Measurements from ENCODE around the gene TBC1D16.
"Not testable (repeated sequence)": the region's sequence is repeated elsewhere in the genome, so short reads cannot be mapped to it uniquely, and the experiment has no call there.

Gene TBC1D16

DNA sequence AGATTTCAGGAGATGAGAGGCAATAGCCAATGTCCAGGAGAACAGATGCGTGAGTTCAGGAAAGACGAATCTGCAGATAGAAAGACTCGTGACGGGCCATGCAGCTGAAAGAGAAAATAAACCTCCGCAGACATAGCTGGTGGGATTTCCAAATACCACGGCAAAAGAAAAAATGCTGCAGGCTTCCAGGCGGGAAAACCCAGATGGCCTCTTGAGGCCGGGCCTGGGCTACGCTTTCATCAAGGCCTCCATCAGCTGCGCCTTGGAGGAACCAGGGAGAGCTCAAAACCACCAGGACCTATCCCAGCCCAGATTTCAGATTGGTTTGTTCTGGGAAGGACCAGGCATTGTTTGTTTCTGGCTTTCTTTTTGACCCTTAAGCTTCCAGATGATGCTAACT lies 17.4 kb upstream of the TBC1D16 start:
- no peak for DNase-seq (ENCODE audit: low spot score)

DNA sequence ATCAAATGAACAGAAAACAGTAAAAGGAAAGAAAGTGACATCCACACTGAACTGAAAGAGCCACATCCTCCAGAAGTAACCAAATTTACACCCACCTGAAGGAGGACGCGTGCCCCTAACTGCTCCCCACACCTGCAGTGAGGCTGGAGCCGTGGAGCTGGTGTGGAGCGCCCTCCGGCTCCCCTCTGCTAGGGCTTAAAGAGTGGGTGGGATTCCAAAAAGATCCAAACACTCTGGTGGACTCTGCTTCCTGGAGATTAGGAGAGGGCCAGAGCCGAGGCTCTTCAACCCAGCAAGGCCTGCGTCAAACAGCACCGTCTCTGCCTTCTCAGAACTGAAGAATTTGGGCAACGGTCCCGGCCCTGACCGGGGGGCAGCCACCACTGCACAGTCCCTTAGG lies 16.0 kb upstream of the TBC1D16 start:
- DNase-seq (ENCODE audit: low spot score), result no peak

DNA sequence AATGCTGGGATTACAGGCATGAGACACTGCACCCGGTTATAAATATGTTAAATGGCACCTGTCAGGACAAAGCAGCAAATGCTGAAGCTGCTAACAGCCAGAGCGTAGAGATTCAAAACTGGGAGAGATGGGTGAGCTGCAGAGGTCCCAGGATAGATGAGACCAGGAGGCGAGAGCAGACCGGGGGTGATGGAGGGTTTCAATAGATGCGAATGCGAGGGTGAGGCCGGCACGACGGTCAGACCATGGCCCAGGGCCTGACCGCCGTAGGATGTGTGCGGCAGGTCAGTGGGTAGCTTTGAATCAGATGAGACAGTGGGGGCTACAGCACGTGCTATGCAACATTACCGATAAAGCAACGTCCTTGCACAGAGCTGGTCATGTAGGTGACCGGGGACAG lies 15.0 kb upstream of the TBC1D16 start:
- DNase-seq (ENCODE audit: low spot score), result no peak

DNA sequence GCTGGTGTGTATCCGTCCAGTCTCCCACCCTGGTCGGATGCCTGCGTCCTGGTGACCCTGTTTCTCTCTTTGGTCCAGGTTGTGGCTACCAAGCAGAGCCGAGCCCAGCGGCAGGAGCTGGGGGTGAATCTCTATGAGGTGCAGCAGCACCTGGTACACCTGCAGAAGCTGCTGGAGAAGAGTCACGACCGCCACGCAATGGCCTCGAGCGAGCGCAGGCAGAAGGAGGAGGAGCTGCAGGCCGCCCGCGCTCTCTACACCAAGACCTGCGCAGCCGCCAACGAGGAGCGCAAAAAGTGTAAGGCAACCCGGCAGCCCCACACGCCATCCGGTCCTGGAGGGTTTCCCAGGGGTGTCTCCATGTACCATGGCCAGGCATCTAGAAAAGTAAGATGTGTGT lies 14.3 kb upstream of the TBC1D16 start:
- DNase-seq (ENCODE audit: low spot score), result no peak

DNA sequence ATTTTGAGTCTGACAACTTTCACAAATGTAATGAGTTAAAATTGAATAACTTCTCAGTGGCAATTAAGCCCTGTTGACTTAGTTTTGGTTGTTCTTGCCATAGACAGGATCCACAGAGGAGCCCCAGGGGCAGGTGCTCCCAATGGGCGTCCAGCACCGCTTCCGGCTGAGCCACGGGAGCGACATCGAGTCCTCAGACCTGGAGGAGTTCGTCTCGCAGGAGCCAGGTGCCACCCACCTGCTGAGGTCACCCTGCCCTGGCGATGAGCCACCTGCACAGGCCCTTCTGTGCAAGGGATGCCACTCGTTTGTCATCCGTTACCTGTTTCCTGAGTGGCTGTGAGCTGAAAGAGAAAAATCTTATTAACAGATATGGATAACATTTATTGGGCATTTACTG lies 11.5 kb upstream of the TBC1D16 start:
- DNase-seq (ENCODE audit: low spot score), result no peak

DNA sequence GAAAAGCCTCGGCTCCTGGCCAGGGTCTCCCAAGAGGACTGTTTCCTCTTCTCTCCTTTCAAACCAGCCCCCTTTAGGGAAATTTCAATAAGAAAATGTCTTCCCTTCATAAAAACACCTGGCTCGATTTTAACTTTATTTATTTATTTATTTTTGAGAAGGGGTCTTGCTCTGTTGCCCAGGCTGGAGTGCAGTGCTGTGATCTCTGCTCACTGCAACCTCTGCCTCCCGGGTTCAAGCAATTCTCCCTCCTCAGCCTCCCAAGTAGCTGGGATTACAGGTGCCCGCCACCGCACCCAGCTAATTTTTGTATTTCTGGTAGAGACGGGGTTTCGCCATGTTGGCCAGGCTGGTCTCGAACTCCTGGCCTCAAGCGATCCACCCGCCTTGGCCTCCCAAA lies 11.0 kb upstream of the TBC1D16 start:
- DNase-seq (ENCODE audit: low spot score), result not testable (repeated sequence)

DNA sequence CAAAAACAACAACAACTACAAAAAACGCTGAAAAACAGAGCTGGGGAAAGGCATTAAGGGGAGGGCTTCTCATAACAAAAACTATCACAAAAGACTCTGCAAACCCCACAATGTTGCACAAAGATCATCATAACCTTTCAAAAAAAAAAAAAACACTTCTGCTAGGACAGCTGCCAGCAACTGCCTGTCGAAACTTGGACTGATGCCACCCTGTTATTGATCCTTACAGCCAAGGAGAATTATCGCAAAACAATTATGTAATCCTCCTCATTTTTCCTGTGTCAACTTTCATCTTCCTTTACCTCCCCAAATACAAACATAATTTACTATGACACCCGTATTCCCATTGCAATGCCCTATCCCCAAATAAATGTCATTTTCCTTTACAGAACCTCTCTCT lies 10.0 kb upstream of the TBC1D16 start:
- DNase-seq (ENCODE audit: low spot score), result no peak

DNA sequence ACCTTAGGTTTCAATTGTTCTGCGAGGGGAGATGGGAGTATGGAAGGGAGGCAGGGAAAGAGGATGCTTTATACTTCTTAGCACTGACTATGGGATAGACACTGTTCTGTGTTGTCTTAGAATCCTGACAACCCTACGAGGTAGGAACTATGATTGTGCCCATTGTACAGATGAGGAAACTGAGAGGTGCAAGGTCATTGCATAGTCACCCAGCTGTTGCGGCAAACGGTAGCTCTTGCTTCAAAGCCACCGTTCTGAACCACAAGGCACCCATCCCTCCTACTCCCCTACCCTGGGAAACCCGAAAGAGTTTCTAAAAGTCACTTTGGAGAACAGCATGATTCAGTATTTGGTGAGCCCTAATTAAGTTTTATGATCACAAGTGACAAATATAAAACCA lies 8.3 kb upstream of the TBC1D16 start:
- no peak for DNase-seq (ENCODE audit: low spot score)

DNA sequence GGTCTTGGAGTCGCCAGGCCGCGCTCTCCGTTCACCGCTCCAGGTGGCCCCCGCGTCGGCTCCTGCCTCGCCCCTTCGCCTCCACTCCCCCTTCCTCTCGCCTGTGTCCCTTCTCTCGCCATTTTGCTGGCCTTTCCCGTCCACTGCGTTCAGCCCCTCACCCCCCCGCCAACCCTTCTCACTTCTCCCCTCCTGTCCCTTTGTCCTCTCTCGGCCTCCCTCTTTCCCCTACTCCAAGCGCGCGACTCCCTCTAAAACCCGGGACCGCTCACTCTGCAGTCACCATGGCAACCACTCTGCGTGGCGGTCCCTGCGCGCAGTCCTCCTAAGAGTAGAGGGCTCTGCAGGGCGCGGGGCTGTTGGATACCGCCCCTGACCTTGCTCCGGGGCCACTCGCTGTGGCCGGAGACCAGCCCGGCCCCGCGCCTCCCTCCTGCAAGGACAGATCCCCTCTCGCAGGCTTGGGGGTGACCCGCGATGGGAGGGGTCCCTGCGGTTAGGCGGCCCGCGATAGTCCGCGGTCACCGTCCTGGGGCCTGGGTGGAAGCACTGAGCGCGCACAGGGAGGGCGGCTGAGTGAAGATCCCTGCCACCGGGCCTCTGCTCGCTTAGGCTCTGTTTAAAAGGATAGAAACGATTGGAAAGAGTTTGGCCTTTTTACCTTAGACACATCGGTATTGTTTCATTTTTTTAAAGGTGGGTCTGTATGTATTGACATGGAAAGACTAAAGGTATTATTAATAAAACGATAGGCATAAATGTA lies 1.2 kb upstream of the TBC1D16 start:
- peak; percentile 31 for DNase-seq (ENCODE audit: low spot score)

DNA sequence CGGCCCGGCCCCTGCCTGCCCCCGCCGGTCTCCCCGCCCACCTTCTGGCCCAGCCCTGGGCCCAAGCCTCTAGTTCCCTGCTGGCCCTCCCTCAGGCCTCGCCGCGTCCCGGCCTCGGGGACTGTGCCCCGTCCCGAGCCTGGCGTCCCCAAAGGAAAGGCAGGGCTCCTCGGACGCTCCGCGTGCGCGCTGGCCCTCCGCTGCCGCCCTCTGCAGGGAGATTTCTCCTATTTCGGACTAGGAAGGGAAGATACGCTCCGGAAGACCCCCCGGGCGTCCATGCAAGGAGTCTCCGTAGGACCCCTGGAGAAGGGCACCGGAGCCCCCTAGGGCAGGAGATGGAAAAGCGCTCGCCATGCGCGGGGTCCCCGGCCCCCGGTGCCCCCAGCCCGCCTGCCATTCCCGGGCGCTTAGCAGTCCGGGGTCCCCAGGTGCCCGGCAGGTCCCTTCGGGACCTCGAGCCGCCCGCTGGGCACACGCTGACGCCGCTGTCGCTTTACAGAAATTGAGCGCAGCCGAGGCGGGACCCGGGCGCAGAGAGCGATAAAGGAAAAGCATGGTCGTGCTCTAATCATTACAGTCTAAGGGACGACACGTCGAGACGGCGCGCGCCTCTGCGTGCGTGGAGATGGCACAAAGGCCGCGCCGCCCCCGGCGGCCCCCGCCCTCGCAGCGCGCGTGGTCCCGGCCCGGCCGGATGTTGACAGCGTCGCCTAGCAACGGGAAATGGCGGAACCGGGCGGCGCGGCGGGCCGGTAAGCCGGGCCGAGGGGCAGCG lies 454 bp upstream of the TBC1D16 start, which contains the start of gene CCDC40:
Gene CCDC40 (plus strand): TSS at position 706 of the 778 bp plus-strand sequence. CDS start 21 bp downstream, at position 727.
- peak; percentile 92 for DNase-seq (ENCODE audit: low spot score)

DNA sequence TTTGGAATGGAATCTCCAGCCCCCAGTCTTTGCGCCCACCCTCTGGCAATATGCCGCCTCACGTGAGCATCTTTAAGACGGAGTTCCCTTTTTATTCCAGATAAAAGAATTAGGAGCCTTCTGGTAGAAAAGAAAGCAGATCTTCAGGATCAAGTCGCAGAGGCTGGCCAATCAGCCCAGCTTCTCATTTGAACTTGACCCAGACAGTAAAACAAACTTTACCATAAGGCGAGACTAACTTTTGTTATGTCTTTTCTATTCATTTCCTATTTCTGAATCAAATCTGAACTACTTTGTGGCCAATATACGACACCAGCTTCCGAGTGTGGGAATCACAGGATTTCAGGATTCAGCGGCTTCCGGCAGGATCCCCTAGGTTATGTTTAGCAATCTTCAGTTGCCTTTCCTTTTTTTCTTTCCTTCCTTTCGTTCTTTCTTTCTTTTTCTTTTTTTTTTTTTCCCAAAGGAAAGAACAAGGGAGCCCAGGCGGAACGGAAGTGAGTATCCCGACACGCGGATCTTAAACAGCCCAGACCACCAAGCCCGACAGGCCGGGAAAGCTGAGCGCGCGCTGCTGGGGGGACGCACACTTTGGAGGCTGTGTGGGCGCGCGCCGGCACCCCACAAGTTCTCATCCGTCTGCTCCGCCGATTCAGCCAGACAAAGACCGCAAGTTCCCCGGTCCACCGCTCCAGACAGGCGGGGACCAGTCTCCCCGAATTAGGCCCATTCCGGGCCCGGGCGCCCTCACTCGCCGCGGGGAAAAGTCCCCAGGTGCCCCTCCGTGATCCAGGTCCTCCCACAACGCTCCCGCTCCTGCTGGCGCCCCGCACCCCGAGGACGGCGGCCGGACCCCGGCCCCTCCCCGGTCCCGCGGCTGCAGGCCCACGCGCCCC lies 633 bp downstream of the TBC1D16 start:
- peak; percentile 28 for DNase-seq (ENCODE audit: low spot score)

DNA sequence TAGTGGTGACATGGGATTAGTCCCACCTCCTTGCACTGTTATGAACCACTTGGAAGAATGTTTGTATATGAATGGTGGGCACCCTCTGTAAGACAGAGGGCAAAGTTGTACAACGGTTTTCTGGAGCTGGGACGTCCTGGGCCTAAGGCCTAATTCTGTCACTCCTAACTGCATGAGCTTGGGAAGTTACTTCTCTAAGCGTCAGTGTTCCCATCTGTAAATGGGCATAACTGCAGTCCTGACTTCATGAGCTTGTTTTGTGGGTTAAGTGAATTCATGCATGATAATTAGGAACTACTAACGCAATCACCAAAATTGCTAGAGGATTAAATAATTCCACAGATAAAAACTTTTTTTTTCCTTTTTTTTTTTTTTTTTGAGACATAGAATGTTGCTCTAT lies 1.8 kb downstream of the TBC1D16 start:
- DNase-seq (ENCODE audit: low spot score), result no peak

DNA sequence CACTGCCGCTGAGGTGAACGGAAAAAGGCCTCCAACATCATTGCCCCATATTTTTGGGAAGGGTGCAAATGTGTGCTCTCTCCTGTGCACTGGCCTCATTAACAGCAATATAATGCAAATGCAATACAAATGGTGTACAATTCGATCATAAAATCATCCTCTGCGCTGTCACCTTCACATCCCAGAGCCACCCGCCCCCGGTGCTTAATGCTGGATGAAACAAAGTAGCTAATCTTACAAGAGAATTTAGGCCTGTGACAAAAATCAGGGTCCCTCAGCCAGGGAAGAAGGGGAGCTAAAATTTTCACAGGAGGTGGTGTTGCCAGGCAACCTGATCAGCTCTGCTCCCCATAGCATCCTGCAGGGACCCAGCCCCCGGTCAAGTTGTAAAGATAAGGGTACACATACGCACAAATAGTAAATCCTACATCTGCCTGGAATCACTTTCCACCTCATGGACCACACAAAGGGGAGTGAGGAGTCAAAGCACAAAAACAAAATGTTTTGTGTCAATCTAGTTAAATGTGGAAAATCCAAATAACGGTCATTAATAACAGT lies 3.0 kb downstream of the TBC1D16 start:
- DNase-seq (ENCODE audit: low spot score), result no peak

DNA sequence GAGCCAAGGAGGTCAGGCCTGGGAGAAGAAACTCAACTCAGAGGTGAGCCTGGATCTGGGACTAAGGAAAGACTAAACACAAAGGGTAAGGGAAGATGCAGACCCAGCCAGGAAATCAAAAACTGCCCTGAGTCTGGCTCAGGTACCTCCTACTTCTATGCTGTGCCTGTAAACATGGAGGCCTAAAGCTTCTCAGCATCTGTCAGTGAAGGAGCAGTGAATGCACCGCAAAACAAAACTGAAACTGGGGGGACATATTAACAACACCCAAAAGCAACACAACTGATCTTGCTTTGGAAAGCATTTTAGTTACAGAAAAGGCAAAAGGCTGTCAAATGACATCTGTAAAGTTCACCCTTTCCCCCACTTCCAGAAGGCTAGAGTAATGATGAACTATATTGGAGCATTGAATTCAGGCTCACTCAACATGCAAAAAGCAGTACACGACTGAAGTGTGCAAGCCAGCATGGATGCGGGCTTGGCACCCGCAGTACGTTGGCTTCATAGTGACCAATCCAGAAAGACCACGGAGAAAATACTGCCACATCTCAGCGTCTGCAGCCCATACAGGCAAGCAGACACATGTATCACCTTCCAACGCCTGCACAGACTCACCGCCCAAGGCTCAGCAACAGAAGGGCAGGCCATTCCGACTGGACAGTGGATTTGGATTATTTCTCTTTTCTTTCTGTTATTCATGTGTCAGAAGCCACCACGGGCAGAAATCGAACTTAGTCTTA lies 3.8 kb downstream of the TBC1D16 start:
- no peak for DNase-seq (ENCODE audit: low spot score)

DNA sequence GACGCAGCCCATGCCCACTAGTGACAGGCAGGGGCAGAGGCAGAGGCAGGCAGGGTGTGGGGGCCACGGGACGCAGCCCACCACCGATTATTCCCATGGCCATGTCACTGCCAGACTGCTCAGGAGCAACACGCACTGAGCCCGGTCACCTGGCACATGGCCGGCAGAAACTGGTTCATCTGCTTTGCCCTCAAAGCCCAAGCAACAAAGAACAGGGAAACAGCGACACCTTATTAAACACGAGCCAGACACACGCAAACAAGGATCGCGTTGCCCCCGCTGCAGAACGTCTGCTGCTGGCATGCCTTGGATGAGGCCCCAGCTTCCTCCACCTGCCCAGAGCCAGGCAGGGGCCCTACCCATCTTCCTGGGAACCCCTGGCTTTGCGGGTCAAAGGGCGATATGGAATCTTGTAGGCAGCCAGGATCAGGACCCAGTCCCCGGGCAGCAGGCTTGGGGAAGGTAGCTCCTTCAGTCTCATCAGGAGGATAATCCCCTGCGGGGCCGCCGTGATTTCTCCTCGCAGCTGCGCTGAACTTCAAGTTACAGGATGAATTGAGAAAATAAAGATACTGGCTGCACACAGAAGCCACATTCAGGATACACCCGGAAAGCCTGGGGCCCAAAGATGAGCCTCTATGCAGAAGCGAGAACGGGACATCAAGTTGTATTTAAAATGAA lies 4.8 kb downstream of the TBC1D16 start:
- DNase-seq (ENCODE audit: low spot score), result no peak

DNA sequence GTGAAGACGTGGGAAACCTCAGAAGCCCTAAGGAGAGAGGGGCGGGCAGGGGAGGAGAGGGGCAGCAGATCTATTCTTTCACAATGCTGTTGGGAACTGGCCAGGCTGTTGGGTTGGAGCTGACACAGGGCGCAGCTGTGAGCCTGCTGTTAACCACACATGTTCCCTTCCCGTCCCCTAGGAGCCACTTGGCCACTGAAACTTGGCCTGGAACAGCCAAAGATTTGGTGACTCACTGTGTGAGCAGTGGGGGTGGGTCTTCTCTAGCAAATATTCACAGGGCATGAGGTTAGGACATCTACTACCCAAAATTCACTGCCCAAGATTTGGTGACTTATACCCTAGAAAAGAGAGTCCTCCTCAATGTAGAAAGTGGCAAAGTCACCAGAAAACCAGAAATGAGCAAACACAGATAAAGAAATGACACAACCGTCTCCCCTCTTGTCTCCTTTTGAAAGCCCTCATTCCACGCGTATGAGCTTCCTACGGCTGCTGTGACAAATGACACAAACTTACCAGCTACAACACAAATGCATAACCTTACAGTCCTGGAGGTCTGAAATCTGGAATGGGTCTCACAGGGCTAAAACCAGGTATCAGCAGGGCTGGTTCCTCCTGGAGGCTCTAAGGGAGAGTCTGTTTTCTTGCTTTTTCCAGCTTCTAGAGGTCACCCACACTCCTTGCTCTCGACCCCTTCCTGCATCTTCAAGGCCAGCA lies 6.3 kb downstream of the TBC1D16 start:
- DNase-seq (ENCODE audit: low spot score), result peak; percentile 91

DNA sequence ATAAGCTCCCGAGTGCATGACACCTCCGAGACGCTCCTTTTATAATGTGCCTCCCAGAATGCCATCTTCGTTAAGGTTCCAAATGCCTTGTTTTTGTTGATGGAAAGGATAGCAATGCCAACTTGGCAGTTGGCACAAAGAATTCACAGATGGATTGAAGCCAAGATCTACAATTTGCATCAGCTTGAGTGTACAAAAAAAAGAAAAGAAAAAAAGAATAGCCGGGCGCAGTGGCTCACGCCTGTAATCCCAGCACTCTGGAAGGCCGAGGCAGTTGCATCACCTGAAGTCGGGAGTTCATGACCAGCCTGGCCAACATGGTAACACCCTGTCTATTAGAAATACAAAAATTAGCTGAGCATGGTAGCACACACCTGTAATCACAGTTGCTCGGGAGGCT lies 7.6 kb downstream of the TBC1D16 start:
- DNase-seq (ENCODE audit: low spot score), result no peak

DNA sequence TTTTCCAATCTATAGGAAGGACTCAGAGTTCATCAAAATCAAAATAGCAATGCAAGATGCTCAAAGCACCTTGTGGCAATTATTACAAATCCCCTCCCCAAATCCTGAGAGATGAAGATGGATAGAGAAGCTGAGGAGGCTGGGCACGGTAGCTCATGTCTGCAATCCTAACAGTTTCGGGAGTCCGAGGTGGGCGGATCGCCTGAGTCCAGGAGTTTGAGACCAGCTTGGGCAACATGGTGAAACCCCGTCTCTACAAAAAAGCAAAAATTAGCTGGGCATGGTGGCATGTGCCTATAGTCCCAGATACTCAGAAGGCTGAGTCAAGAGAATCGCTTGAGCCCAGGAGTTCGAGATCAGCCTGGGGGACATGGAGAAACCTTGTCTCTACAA lies 8.6 kb downstream of the TBC1D16 start:
- DNase-seq (ENCODE audit: low spot score), result no peak

DNA sequence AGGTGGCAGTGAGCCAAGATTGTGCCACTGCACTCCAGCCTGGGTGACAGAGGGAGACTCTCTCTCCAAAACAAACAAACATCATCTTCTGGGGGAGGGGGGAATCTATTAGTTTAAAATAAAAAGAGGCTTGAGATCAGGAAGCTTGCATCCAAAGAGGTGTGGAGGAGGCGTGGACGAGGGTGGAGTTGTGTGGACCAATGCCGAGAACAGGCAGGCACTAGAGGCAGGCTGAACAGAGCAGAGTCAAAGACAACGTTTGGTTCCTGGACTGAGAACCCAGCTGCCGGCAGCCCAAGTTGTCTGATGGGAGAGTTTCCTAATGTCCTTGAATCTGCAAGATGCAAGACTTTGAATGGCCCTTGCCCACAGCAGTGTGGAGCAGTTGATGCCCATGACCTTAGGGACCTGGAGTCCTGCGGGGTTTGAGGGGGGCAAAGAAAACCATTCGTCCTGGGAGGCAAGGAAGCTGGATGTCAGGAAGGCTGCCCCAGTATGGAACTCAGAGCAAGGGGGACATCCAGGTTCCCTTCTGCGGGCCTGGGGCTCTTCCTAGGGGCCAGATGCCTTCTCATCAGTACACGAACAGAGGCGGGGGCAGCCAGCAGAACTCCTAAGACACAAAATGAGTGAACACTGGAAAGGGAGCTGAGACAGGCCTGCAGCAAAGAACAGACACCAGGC lies 9.2 kb downstream of the TBC1D16 start:
- no peak for DNase-seq (ENCODE audit: low spot score)

DNA sequence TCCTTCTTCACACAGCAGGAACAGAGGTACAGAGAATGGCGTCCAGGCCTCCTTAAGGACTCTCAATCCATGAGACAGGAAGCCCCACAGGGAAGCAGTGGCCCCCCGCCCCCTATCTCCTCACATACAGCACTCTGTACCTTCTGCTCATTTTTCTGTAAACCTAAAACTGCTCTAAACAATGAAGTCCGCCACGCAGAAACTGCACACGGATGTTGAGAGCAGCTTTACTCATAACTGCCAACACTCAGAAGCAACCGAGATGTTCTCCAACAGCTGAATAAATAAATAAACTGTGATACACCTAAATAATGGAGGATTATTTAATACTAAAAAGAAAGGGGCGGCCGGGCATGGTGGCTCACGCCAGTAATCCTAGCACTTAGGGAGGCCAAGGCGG lies 9.9 kb downstream of the TBC1D16 start:
- DNase-seq (ENCODE audit: low spot score), result no peak

Measured in AG08395 (cell line).